HEK293 (cell line): ENCODE measurements around the gene MED17.

Experiments
- GLI2 ChIP-seq: fragments of 450-650 bp; formaldehyde crosslinking; IDR thresholded peaks from 2 replicates; pipeline ENCODE4; 2017; ENCODE audit warnings: missing biosample characterization, missing genetic modification characterization, low read depth, borderline replicate concordance
- HOXA7 ChIP-seq: sonication (generic); formaldehyde crosslinking; IDR thresholded peaks from 2 replicates; pipeline ENCODE4 v1.8.1; 2022; ENCODE audit warnings: missing genetic modification reagents, borderline replicate concordance
- KLF10 ChIP-seq: fragments of 450-650 bp; IDR thresholded peaks from 2 replicates; pipeline ENCODE4 v1.5.1; 2018; ENCODE audit warnings: missing biosample characterization, mild to moderate bottlenecking, missing genetic modification characterization
- ZFP3 ChIP-seq: fragments of 450-650 bp; formaldehyde crosslinking; IDR thresholded peaks from 2 replicates; pipeline ENCODE4 v1.5.1; 2016; ENCODE audit warnings: low read depth, missing biosample characterization, missing genetic modification characterization
- ZIC2 ChIP-seq: fragments of 450-650 bp; formaldehyde crosslinking; IDR thresholded peaks from 2 replicates; pipeline ENCODE4 v1.5.1; 2016; ENCODE audit warnings: missing biosample characterization, missing genetic modification characterization
- ZNF239 ChIP-seq: fragments of 450-650 bp; formaldehyde crosslinking; IDR thresholded peaks from 2 replicates; pipeline ENCODE4 v1.5.1; 2016; ENCODE audit warnings: missing biosample characterization, missing genetic modification characterization
- ZNF350 ChIP-seq: fragments of 450-650 bp; formaldehyde crosslinking; IDR thresholded peaks from 2 replicates; pipeline ENCODE4 v1.5.0; 2017; ENCODE audit warnings: missing biosample characterization, mild to moderate bottlenecking, missing genetic modification characterization
- ZNF558 ChIP-seq: fragments of 450-650 bp; formaldehyde crosslinking; IDR thresholded peaks from 2 replicates; pipeline ENCODE4 v1.5.1; 2016; ENCODE audit warnings: missing biosample characterization, missing genetic modification characterization
- TF ChIP-seq, protein P1 (sequence below): fragments of 450-650 bp; formaldehyde crosslinking; IDR thresholded peaks from 2 replicates; pipeline ENCODE4 v1.5.1; 2016; ENCODE audit warnings: missing biosample characterization, missing genetic modification characterization
- TF ChIP-seq, protein P2 (sequence below): fragments of 450-650 bp; formaldehyde crosslinking; IDR thresholded peaks from 2 replicates; pipeline ENCODE4 v1.5.1; 2016; ENCODE audit warnings: missing biosample characterization, missing genetic modification characterization
- TF ChIP-seq, protein P3 (sequence below): fragments of 450-650 bp; formaldehyde crosslinking; IDR thresholded peaks from 2 replicates; pipeline ENCODE4 v1.5.1; 2016; ENCODE audit warnings: missing biosample characterization, missing genetic modification characterization

DNA sequence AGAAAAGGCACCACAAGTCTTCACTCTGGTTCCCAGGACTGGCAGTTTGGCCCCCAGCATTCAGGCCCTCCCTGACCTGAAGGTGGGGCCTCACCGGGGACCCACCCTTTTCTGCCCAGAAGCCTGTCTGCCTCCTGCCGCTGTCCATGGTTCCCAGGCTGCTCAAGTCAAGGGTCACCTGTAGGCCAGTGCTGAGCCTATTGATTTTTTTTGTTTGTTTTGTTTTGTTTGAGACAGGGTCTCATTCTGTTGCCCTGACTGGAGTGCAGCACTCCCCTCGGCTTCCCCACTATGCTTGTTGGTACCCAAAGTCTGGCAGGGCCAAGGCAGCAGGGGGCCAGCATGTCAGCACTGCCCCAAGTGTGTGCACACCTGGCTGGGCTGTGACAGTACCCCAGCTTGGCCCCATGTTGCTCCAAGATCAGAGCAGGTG lies 11.0 kb upstream of the MED17 start:
- TF ChIP-seq ZNF350 (no peak), ZNF239 (no peak), ZFP3 (tag by site-specific recombination) (no peak), KLF10 (no peak), ZNF558 (tag by site-specific recombination) (no peak), GLI2 (tag by site-specific recombination) (no peak), HOXA7 (CRISPR knock-in tag) (no peak), ZIC2 (no peak)
- TF ChIP-seq, protein P1, sequence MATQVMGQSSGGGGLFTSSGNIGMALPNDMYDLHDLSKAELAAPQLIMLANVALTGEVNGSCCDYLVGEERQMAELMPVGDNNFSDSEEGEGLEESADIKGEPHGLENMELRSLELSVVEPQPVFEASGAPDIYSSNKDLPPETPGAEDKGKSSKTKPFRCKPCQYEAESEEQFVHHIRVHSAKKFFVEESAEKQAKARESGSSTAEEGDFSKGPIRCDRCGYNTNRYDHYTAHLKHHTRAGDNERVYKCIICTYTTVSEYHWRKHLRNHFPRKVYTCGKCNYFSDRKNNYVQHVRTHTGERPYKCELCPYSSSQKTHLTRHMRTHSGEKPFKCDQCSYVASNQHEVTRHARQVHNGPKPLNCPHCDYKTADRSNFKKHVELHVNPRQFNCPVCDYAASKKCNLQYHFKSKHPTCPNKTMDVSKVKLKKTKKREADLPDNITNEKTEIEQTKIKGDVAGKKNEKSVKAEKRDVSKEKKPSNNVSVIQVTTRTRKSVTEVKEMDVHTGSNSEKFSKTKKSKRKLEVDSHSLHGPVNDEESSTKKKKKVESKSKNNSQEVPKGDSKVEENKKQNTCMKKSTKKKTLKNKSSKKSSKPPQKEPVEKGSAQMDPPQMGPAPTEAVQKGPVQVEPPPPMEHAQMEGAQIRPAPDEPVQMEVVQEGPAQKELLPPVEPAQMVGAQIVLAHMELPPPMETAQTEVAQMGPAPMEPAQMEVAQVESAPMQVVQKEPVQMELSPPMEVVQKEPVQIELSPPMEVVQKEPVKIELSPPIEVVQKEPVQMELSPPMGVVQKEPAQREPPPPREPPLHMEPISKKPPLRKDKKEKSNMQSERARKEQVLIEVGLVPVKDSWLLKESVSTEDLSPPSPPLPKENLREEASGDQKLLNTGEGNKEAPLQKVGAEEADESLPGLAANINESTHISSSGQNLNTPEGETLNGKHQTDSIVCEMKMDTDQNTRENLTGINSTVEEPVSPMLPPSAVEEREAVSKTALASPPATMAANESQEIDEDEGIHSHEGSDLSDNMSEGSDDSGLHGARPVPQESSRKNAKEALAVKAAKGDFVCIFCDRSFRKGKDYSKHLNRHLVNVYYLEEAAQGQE (tag by site-specific recombination) = peak; percentile 89
- TF ChIP-seq, protein P2, sequence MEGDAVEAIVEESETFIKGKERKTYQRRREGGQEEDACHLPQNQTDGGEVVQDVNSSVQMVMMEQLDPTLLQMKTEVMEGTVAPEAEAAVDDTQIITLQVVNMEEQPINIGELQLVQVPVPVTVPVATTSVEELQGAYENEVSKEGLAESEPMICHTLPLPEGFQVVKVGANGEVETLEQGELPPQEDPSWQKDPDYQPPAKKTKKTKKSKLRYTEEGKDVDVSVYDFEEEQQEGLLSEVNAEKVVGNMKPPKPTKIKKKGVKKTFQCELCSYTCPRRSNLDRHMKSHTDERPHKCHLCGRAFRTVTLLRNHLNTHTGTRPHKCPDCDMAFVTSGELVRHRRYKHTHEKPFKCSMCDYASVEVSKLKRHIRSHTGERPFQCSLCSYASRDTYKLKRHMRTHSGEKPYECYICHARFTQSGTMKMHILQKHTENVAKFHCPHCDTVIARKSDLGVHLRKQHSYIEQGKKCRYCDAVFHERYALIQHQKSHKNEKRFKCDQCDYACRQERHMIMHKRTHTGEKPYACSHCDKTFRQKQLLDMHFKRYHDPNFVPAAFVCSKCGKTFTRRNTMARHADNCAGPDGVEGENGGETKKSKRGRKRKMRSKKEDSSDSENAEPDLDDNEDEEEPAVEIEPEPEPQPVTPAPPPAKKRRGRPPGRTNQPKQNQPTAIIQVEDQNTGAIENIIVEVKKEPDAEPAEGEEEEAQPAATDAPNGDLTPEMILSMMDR (tag by site-specific recombination) = no peak
- TF ChIP-seq, protein P3, sequence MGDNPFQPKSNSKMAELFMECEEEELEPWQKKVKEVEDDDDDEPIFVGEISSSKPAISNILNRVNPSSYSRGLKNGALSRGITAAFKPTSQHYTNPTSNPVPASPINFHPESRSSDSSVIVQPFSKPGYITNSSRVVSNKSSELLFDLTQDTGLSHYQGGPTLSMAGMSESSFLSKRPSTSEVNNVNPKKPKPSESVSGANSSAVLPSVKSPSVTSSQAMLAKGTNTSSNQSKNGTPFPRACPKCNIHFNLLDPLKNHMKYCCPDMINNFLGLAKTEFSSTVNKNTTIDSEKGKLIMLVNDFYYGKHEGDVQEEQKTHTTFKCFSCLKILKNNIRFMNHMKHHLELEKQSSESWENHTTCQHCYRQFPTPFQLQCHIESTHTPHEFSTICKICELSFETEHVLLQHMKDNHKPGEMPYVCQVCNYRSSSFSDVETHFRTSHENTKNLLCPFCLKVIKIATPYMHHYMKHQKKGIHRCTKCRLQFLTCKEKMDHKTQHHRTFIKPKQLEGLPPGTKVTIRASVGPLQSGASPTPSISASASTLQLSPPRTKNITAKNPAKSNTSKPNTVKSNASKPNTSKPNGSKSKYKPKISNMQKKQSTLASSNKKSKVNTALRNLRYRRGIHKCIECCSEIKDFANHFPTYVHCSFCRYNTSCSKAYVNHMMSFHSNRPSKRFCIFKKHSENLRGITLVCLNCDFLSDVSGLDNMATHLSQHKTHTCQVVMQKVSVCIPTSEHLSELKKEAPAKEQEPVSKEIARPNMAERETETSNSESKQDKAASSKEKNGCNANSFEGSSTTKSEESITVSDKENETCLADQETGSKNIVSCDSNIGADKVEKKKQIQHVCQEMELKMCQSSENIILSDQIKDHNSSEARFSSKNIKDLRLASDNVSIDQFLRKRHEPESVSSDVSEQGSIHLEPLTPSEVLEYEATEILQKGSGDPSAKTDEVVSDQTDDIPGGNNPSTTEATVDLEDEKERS (tag by site-specific recombination) = no peak
